Hippocampal formation (tissue), 2 donors: Measurements from ENCODE around the gene CNDP1.
A peak's percentile ranks its signal among the peaks of the same experiment; 100 is the strongest.
"Not testable (repeated sequence)": the region's sequence is repeated elsewhere in the genome, so short reads cannot be mapped to it uniquely, and the experiment has no call there.

Source experiments
- DNase-seq, 2 donors: peaks; one replicate each; lab custom pipeline; 2025; lab: John Stamatoyannopoulos, UW

CNDP1 gene

DNA sequence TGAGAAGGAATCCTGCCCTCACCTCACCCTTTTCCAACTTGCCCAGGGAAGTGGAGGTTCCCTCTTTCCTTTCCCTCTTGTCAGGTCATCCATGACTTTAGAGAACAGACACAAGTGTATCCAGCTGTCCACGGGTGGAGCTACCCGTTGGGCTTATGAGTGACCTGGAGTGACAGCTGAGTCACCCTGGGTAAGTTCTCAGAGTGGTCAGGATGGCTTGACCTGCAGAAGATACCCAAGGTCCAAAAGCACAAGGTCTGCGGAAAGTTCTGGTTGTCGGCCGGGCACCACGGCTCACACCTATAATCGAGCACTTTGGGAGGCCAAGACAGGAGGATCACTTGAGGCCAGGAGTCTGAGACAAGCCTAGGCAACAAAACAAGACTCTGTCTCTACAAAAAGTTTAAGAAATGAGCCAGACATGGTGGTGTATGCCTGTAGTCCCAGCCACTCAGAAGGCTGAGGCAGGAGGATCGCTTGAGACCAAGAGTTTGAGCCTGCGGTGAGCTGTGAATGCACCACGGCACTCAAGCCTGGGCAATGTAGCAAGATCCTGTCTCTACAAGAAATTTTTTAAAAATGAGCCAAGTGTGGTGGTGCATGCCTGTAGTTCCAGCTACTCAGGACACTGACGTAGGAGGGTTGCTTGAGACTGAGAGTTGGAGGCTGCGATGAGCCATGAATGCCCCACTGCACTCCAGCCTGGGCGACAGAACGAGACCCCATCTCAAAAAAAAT, 14.0 kb upstream of the CNDP1 start:
- no peak for DNase-seq

DNA sequence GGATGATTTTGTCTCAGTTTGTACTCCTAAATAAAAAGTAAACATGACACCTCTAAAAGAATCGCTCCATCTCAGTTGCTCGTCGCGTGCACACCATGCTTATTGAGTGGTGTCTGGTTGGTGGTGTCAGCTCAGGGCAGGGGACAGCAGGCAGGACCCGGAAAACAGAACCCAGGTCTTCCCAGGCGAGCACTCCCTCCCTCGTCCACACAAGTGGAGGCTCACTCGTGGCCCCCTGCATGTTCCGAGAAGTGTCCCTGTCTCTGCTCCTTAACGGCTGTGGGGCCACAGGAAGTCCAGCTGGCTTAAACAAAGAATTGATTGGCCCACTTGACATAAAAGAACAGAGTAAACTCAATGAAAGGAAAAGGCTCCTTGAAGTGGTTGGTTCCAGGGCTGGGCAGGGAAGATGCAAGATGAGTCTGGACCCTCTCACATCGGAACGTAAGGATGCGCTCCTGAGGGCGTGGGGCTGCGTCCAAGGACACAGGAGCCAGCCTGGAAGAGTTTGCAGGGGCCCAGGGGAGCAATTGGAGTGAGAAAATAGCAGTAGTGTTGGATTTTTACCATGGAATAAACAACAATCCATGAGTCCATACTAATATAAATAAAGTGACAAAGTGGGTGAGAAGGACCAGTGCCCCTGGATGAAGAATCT, 13.1 kb upstream of the CNDP1 start:
- no peak for DNase-seq

DNA sequence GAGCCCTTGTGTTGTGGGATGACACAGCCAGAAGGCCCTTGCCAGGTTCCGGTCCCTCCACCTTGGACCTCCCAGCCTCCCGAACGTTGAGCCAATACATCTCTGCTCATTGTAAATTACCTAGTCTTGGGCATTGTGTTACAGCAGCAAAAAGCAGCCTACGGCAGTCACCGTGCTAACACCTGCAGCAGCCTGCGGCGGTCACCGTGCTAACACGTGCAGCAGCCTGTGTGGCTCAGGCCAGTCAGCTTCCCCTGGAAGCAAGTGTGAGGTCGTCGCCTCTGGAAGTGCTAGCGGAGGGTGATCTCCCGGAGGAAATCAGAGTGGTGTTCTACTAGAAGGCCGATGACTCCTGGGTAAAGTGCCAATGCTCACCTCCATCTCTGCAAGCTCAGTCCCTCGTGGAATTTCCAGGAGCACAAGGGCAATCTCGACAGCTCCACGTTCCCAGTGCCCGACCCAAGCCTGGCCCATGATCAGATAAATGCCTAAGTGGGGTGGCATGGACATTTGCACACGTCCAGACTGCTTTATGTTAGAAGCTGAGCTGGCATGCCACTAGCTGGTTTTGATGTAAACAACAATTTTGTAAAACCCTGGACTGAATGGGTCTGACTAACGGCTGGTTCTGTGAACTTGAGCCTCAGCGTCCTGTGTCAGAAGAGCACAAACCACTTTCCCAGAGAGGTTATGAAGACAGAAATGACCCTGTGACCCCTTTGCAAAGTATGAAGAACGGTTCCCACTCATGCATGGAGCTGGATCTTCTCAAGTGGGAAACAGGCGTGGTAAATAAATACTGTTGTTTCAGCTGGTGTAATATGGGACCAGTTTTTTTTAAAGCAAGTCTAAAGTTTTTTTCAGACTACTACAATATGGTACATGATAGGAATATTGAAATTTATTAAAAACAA, 11.4 kb upstream of the CNDP1 start:
- DNase-seq, result no peak

DNA sequence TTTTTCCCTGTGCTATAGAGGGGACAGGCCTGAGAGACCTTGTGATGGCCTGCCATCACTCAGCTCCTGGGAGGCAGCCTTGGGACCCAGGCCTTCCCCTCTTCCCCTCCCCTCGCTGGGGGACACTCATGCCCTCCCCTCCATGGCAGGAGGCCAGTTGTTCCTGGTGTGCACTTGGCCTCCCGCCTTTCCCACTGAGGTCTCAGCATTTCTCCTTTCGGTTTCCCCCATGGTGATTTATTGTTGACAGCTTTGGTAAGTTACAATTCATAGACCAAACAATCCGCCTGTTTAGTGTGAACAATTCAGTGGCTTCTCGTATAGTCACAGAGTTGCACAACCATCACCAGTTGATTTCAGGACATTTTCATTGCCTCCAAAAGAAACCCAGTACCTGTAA, 10.2 kb upstream of the CNDP1 start:
- DNase-seq, result no peak

DNA sequence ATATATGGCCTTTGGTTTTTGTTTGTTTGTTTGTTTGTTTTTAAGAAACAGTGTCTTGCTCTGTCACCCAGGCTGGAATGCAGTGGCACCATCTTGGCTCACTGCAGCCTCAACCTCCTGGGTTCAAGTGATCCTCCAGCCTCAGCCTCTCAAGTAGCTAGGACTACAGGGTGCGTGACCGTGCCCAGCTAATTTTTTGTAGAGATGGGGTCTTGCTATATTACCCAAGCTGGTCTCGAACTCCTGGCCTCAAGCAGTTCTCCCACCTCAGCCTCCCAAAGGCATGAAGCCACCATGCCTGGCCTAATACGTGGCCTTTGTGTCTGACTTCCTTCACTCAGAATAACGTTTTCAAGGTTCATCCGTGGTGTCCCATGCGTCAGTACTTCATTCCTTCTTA, 9.4 kb upstream of the CNDP1 start:
- DNase-seq, result not testable (repeated sequence)

DNA sequence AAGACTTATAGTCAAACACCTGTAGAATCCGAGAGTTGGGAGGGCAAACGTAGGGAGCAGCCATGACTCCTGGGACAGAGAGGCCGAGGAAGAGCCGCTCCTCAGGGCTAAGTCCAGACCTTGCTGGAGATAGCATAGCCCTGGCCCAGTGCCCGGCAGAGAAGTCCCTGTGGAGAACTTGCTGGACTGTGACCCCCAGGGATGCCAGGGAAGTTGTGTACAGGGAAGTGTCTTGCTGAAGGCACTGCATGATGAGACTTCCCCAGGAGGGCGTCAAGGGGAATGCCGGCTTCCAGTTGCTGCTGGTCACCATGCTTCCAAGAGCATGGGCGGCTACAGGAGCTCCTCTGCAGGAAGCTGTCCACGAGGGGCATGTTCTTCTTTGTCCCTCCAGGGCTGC, 8.6 kb upstream of the CNDP1 start:
- DNase-seq, result no peak

DNA sequence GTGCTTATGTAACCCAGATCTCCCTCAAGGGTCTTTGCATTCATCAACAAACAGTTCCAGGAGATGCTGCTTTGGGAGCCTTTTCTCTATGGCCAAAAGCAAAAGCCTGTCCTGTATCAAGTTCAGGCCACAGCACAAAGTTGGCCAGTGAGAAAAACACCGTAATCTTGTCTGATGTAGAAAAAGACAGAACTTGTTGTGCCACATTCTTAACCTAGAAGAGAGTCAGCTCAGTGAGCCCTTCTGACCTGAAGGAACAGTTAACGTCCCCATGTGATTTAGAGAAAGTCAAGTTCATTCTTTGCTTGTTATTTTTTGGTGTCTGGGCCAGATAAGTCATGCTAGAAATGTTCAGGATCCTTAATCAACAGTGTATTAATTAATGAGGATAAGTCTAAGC, 7.8 kb upstream of the CNDP1 start:
- no peak for DNase-seq

DNA sequence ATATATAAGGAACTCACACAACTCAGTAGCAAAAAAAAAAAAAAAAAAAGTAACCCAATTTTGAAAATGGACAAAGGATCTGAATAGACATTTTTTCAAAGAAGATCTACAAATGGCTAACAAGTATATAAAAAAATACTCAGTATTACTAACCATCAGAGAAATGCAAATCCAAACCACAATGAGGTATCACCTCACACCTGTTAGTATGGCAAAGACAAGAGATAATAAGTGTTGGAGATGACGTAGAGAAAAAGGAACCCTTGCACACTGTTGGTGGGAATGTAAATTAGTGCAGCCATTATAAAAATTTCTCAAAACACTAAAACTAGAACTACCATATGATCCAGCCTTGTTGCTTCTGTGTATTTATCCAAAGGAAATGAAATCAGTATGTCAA, 5.8 kb upstream of the CNDP1 start:
- DNase-seq, result no peak

DNA sequence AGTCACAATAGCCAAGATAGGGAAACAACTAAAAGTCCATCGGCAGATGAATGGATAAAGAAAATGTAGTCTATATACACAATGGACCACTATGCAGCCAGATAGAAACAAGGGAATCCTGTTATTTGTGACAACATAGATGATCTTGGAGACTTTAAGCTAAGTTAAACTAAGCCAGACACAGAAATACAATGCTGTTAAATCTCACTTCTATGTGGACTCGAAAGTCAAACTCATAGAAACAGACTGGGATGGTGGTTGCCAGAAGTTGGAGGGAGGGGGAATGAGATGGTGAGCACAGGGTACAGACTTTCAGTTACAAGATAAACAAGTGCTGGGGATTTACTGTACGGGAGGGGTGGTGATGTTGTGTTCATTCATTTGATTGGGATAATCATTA, 5.4 kb upstream of the CNDP1 start:
- DNase-seq, result peak in 1 of 2 donors; percentile 57

DNA sequence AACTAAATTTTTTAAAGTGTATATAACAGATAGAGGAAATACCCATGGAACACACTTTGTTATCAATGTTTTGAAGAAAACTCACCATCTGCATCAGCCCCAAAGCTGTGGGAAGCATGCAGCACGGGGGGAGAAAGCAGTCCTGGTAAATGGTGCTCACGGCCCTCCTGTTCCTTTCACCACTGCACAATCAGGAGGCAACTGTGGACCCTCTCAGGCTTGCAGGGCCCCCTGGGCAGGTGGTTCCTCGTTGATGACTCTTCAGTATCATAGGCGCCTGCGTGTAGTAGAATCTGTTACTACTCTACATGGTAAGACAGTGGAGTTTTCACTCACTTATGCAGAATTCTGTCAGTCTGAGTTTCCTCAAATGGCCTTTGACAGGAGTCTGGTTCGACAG, 4.9 kb upstream of the CNDP1 start:
- no peak for DNase-seq

DNA sequence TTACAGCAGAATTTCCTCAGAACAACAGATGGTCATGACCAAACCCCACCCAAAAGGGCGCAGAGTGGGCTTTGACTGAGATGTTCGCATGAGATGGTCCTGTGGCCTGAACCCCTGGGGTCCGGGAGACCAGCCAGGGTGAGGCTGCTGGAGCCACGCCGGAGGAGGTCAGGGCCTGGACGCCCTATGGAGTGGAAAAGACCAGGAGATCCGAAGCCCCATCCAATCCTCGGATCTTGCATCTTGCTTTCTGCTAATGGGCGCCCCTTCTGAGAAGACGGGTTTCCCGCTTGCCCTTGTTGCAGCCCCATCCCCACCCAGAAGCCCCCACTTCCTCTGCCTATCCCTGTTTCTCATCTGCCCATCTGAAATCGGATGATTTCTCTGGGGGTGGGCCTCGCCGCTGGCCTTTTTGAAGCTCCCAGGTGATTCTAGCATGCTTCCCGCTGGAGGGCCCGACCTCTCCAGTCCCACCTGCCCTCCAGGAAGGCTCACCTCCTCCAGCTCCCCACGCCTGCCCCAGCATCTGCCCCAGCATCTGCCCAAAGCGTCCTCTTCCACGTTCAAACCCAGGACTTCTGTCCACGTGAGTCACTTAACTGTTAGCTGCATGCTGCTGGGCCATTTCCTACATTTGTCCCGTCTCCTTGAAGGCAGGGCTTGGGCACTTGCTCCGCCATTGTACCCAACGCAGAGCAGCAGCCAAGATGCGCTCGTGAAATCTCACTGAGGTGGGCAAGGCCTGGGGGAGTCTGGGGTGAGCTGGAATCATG, 4.3 kb upstream of the CNDP1 start:
- no peak for DNase-seq

DNA sequence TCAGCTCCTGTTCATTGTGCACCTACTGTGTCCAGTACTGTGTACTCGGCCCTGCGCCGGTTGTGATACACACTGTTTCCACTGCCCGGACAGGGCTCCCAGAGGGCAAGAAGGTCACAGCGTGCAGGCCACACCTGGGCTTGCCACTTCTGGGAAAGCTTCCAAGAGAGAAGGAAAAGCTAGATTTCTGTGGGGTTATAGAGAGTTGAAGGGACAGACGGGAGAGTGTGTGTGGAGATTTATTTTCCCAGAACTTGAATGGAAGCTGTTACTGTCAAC, 3.8 kb upstream of the CNDP1 start:
- no peak for DNase-seq

DNA sequence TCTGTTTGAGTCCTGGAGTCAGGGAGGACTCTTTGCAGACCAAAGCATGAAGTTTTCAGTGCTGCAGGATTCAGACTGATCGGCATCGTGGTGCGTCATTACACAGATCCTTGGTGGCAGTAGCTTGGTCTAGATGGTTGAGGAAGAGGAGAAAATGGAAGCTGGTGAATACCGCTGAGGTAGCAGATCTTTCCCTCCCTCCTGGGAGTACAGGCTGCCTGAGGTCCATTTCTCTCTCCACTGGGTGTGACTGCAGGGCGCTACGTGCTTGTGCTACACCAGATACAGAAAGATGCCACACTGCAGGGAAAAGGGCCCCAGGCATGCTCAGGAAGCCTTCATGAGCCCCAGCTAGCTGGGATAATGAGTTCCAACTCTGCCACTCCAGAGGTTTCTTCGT, 3.3 kb upstream of the CNDP1 start:
- no peak for DNase-seq

DNA sequence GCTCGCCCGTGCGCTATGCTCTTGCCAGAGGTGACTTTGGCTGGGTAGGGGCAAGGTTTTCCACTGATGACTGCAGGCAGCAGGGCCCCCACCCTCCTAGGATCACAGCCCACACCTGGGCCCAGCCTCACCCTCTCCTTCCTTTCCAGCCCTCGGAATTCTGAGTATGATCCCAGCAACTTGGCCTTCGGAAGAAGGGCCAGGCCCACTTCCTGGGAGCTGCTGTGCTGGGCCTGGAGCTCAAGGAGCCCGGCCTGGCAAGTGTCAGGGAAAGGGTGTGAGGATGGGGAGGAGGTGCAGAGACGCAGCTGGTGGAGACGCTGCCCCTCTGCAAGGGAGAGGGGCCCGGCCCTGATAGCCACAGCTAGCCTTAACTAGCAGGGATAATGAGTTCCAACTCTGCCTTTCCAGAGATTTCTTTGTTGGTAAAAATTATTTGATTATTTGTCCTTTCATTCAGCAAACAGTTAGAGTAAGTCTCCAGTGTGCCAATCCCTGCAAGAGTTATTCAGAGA, 1.7 kb upstream of the CNDP1 start:
- DNase-seq, result no peak

DNA sequence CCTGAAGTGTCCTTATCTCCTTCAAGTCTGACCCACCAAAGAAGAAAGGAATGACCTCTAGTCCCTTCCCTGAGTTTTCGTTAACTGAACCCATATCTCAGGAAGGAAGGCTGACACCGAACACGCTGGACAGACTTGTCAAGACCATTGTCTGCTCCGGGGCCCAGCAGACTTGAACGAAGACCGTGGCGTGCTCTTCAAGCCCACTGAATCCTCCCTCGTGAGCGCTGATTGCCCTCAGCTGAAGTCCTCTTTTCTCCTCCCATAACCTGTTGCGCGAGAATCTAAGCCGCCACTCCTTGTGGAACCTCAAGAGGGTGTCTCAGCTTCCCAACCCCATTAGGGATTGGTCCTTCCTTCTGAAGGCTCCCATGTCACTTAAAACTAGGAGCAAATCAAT, 634 bp upstream of the CNDP1 start:
- DNase-seq, result no peak

DNA sequence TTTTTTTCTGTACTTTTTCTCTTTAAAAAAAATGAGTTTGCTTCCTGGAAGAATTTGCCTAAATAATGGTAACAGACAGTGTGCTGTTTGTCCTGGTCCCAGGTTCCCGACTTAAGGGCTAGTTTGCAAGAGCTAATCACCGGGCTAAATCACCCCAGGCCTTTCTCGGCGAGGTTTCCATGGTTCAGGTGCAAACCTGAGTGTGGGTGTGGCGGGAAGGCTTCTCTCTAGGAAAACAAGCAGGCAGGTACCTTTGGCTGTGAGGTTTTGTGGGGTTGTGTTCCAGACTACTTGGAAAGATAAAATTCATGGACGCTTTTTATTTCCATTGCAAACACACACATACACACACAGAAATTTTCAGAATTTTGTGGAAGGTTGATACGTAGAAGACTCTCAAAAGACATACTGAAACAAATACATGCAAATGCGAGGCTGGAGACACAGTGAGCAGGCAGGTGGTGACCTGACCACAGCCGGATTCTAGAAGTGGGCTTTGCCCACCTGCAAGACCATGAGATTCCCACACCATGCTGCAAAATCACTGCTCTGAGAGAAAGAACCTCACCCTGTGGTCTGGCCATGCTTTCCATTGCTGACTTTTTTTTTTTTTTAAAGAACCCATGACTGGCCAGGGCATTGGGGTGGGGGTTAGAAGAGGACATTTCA, 815 bp downstream of the CNDP1 start:
- DNase-seq, result no peak

DNA sequence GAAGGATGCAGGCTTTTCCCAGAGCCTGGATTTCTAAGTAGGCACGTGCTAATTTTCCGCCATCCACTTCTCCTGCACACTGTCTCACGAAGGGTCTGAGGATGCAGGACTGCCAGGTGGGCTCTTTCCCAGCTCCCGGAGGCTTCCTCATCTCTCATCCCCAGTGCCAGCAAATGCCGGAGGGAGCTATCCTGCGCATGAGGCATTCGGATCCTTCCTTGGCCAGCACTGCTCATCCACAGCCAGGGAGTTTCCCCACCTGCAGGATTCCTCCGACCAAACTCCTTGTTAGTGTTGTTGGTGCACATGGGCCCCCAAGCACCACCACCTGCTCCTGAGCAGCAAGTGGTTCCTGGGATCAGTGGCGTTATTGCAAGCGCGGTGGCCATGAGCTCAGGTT, 5.0 kb downstream of the CNDP1 start:
- DNase-seq, result no peak

DNA sequence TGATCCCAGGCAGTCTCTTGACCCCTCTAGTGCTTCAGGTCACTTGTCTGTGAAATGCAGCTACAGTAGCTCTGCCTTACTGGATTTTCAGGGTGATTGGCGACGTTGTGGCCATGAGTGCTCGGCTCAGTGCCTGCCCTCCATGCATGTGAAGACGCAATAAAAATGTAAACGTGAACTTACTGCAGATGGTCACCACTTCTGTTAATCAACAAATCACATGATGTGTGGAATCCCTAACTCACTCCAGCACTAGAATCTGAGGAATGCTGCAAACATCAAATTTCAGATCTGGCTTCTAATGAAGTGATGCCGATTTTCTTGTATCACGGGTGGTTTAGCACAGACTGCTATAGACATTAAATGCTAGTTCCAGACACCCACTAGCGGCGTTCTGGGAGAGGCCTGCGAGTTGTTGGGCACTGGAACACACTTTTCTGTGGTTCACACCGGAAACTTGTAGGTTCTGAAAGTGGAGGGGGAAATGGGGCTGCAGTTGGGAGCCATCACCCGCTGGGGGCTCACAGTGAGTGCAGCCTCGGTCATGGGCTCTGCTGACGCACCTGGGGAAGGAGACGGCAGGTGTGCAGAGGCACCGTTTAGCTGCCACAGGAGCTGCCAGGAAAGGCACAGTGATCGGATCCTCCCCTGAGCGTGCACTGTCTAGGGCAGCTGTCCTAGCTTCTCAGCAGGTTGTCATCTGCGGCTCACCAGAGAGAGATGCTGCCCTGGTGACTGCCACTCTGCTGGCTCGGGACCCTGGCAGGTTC, 6.5 kb downstream of the CNDP1 start:
- no peak for DNase-seq

DNA sequence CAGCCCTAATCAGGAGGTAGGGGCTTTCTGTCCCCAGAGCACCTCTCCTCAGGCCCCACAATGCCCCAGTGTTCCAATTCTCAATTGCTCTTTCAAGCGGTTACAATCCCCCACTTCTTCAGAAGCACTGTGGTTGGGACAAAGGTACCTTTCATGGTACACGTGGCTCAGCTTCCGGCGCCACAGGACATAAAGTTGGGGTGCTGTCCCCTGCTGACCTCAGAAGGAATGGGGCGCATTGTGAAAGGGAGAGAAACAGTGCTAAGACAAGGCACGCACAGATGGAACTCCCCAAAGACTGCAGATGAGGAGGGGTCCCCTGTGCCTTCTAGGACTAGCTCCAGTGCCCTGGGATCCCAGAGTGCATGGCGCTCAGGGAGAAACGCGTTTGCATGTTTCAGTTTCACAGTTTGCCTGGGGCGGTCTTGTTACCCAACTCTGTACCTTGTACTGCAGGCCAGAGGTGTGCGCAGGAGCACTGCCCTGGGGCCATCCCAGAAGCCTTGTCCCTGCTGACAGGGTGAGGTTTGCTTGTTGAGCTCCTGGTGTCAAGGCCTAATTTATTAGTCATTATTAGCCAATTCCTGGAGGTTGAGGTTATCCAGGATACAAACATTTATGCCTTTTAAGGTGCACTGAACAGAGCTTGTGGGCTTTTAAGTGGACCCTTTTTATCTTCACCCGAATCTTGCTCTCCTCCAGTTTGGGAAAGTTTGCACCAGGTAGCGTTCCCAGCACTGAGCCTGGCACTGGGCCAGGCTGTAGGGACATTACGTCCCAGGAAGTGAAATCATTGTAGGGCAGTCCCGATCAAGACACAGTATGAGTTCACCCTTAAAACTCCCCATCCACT, 7.6 kb downstream of the CNDP1 start:
- peak; percentile 75 to 78 for DNase-seq

DNA sequence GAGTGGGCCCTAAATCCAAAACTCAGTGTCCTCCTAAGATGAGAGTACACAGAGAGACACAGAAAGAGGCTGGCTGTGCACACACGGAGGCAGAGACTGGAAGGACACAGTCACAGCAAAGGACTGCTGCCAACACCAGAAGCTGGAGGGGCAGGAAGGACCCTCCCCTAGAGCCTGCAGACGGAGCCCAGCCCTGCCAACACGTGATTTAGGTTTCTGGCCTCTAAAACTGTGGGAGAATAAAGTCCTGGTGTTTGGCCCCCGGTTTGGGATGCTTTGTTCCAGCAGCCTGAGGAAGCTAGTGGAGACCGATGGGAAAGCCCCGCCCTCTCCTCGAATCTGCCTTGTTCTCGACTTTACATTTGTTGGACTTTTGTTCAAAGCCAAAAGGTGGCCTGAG, 10.6 kb downstream of the CNDP1 start:
- DNase-seq, result no peak
